CD8-positive, alpha-beta memory T cell (primary cell): Measurements from ENCODE around the gene IGFN1. TPM values are rescaled to one million over a fixed set of nuclear protein-coding genes. Genes with fewer than 3 reads are reported as not detected.

Experiments used
- CTCF ChIA-PET: fragments of 350-600 bp; sonication (Branson Sonifier 250); formaldehyde crosslinking; loops from one replicate; lab custom pipeline; 2021; ENCODE audit warnings: antibody characterized with exemption; lab: Charles Lee
- POLR2A ChIA-PET: fragments of 350-600 bp; sonication (Branson Sonifier 250); formaldehyde crosslinking; loops from one replicate; lab custom pipeline; 2021; ENCODE audit warnings: antibody characterized with exemption; lab: Charles Lee
- DNase-seq, 5 donors: peaks; one replicate each; pipeline versions ENCODE4 v3.0.0 to v3.0.0-alpha.2; 2020 to 2022; ENCODE audit warnings: mixed read lengths in 1 of 5
- H3K27ac ChIP-seq: one replicate; pipeline ENCODE4 v1.7.0; 2013; ENCODE audit warnings: low read depth, mild to moderate bottlenecking, low read length, moderate library complexity
- H3K27me3 ChIP-seq: 2 replicates; pipeline ENCODE4 v1.7.0; 2013; ENCODE audit warnings: low read length, mild to moderate bottlenecking; ENCODE audit not compliant: insufficient read depth, poor library complexity, severe bottlenecking
- H3K36me3 ChIP-seq: 2 replicates; pipeline ENCODE4 v1.7.0; 2013; ENCODE audit warnings: mild to moderate bottlenecking, low read length, moderate library complexity; ENCODE audit not compliant: insufficient read depth
- H3K4me1 ChIP-seq: 2 replicates; pipeline ENCODE4 v1.7.0; 2013; ENCODE audit warnings: mild to moderate bottlenecking, low read length, moderate library complexity; ENCODE audit not compliant: insufficient read depth
- H3K4me3 ChIP-seq: 2 replicates; pipeline ENCODE4 v1.7.0; 2013; ENCODE audit warnings: mild to moderate bottlenecking, low read length
- H3K9me3 ChIP-seq: 2 replicates; pipeline ENCODE4 v1.7.0; 2013; ENCODE audit warnings: mild to moderate bottlenecking, low read length
- H3K27ac Mint-ChIP-seq, 8 donors: one replicate each; pipeline ENCODE4 v1.8.0; 2020 to 2021; ENCODE audit warnings: mixed read lengths in 8 of 8, mild to moderate bottlenecking in 6 of 8, inconsistent platforms in 3 of 8, moderate library complexity in 3 of 8
- H3K27me3 Mint-ChIP-seq, 2 donors: one replicate each; pipeline ENCODE4 v1.8.0; 2020 to 2021; ENCODE audit warnings: mixed read lengths in 2 of 2, mild to moderate bottlenecking in 1 of 2, moderate library complexity in 1 of 2
- H3K36me3 Mint-ChIP-seq, 3 donors: one replicate each; pipeline ENCODE4 v1.8.0; 2020 to 2021; ENCODE audit warnings: mixed read lengths in 3 of 3, inconsistent platforms in 1 of 3, mild to moderate bottlenecking in 1 of 3
- H3K4me1 Mint-ChIP-seq, 3 donors: one replicate each; pipeline ENCODE4 v1.8.0; 2020 to 2021; ENCODE audit warnings: mixed read lengths in 3 of 3, inconsistent platforms in 1 of 3, mild to moderate bottlenecking in 1 of 3
- H3K4me3 Mint-ChIP-seq, 7 donors: one replicate each; pipeline ENCODE4 v1.8.0; 2020 to 2021; ENCODE audit warnings: mixed read lengths in 7 of 7, mild to moderate bottlenecking in 6 of 7, moderate library complexity in 4 of 7, inconsistent platforms in 2 of 7
- H3K9me3 Mint-ChIP-seq, 5 donors: one replicate each; pipeline ENCODE4 v1.8.0; 2020 to 2022; ENCODE audit warnings: mixed read lengths in 5 of 5, mild to moderate bottlenecking in 3 of 5, moderate library complexity in 2 of 5, inconsistent platforms in 1 of 5
- polyA plus RNA-seq: library from polyadenylated mRNA; unstranded; fragments of 300-500 nt; fragmentation: Illumina TruSeq; gene quantifications from one replicate; pipeline ENCODE4 v1.2.3, GENCODE V29; 2021
- total RNA-seq, 2 experiments: library from RNA; stranded (reverse); gene quantifications; one replicate each; pipeline ENCODE4 v1.2.3, GENCODE V29; 2021

IGFN1 gene
- total and polyA plus RNA-seq, 3 experiments from 2014 or later, result not detected

DNA sequence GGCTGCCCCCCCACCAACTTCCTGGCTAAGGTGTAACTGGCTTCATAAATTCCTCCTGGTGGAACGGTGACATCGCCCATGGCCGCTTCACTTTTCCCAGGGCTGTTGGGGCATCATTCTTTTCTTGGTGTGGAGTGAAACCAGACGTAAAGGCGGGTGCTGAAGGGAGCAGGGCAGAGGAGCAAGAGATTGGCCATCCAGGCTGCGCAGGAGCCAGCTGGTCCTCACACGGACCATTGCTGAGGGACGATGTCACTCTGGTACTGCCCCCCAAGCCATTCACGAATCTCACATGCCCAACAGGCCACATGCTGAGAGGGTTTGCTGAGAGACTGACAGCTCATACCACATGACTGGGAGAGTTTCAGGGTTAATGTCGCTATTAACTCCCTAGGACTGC is 82.2 kb downstream of the IGFN1 start:
- no peak overlapping the region for H3K27ac ChIP-seq
- H3K36me3 ChIP-seq, result no peaks in the 10 kb centered on the region
- no peak overlapping the region for H3K4me3 ChIP-seq
- H3K9me3 ChIP-seq, result no peaks in the 10 kb centered on the region
- H3K27me3 Mint-ChIP-seq, result peaks cover 18 to 38% of the 10 kb centered on the region in 2 donors
- no peaks in the 10 kb centered on the region for H3K27me3 ChIP-seq
- H3K36me3 Mint-ChIP-seq, result no peaks in the 10 kb centered on the region
- H3K27ac Mint-ChIP-seq, result no peak overlapping the region
- H3K4me3 Mint-ChIP-seq, result no peak overlapping the region
- no peak for DNase-seq
- ChIA-PET POLR2A (no interaction called here), CTCF (no interaction called here)
- H3K4me1 ChIP-seq, result no peaks in the 10 kb centered on the region
- H3K4me1 Mint-ChIP-seq, result no peaks in the 10 kb centered on the region
- no peaks in the 10 kb centered on the region for H3K9me3 Mint-ChIP-seq

DNA sequence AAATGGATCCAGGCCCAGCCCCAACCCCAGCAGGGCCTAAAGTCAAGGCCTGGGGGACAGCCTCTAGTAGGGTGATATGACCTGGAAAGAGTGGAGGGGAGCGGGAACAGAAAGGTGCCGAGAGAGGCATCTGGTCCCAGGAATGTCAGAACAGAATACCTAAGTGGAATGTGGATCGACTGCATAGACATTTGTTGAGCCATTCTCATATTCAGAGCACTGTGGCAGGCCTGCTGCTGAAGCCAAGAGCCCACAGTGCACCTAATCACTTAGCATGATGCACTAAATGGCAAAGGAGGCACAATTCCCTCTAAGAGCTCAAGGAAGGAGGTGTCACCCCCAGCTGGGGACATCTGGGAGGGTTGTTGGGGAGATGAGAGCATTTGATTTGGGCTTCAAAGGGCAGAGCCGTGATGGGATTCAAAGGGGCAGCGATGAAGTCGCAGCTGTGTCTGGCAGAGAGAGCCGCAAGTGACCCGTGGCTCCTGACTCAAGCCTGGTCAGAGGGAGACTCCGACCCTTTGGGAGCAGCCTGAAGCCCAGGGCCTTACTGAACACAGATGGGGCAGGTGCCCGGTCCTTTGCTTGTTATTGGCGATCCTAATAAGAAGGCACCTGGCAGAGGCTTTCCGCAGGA is 84.1 kb downstream of the IGFN1 start:
- Mint-ChIP-seq H3K27ac (no peak overlapping the region), H3K27me3 (peaks cover 12 to 30% of the 10 kb centered on the region in 2 donors), H3K9me3 (no peaks in the 10 kb centered on the region), H3K4me1 (no peaks in the 10 kb centered on the region), H3K36me3 (no peaks in the 10 kb centered on the region), H3K4me3 (no peak overlapping the region)
- DNase-seq, result no peak
- no peaks in the 10 kb centered on the region for H3K36me3 ChIP-seq
- CTCF ChIA-PET, result no interaction called here
- no peaks in the 10 kb centered on the region for H3K4me1 ChIP-seq
- no peak overlapping the region for H3K27ac ChIP-seq
- POLR2A ChIA-PET, result no interaction called here
- H3K27me3 ChIP-seq, result no peaks in the 10 kb centered on the region
- no peaks in the 10 kb centered on the region for H3K9me3 ChIP-seq
- no peak overlapping the region for H3K4me3 ChIP-seq

DNA sequence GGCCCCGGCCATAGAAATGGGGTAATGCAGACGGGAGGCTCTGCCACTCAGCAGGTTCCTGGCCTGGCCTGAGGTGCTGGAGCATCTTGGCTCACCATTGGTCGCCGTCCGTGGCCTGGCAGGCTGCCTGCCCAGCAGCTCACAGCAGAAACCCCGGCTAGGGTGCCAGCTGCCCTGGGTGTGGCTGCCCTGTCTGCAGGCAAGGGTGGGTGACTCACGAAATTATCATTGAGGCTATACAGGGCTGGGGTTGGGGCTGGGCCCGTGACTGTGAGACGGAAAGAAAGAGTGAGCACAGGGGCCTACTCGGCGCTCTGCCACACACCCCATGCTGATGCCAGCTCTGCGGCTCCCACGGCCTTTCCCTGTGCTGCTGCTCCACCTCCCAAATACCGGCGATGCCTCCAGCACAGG is 84.6 kb downstream of the IGFN1 start:
- H3K9me3 ChIP-seq, result no peaks in the 10 kb centered on the region
- H3K27ac ChIP-seq, result no peak overlapping the region
- no peaks in the 10 kb centered on the region for H3K4me1 Mint-ChIP-seq
- no peaks in the 10 kb centered on the region for H3K27me3 ChIP-seq
- no peaks in the 10 kb centered on the region for H3K36me3 Mint-ChIP-seq
- ChIA-PET POLR2A (no interaction called here), CTCF (no interaction called here)
- no peaks in the 10 kb centered on the region for H3K4me1 ChIP-seq
- no peaks in the 10 kb centered on the region for H3K36me3 ChIP-seq
- H3K9me3 Mint-ChIP-seq, result no peaks in the 10 kb centered on the region
- no peak for DNase-seq
- no peak overlapping the region for H3K4me3 ChIP-seq
- H3K4me3 Mint-ChIP-seq, result no peak overlapping the region
- peaks cover 9 to 31% of the 10 kb centered on the region in 2 donors for H3K27me3 Mint-ChIP-seq
- no peak overlapping the region for H3K27ac Mint-ChIP-seq

DNA sequence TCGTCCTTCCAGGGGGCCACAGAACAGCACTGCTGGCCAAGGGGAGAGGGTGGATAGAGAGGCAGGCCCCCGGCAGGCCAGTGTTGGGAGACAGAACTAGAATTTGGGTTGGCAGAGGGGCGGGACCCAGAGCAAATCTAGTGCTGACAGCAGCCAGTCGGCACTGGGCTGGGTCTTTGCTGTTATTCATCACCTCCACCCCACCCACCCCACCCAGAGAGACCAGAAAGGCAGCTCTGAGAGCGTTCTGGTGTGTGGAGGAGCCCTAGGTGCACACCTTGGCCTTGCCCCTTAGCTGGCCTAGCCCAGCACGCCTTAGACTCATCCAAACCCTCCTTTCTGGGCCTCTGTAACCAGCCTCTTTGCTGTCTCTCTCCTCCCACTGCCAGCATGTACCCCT is 86.3 kb downstream of the IGFN1 start:
- Histone ChIP-seq H3K4me1 (no peaks in the 10 kb centered on the region), H3K27ac (no peak overlapping the region), H3K9me3 (no peaks in the 10 kb centered on the region), H3K27me3 (no peaks in the 10 kb centered on the region), H3K4me3 (no peak overlapping the region), H3K36me3 (no peaks in the 10 kb centered on the region)
- Mint-ChIP-seq H3K4me3 (no peak overlapping the region), H3K4me1 (no peaks in the 10 kb centered on the region), H3K9me3 (no peaks in the 10 kb centered on the region), H3K36me3 (no peaks in the 10 kb centered on the region), H3K27me3 (peaks cover 7 to 39% of the 10 kb centered on the region in 2 donors), H3K27ac (no peak overlapping the region)
- ChIA-PET CTCF (no interaction called here), POLR2A (no interaction called here)
- no peak for DNase-seq

DNA sequence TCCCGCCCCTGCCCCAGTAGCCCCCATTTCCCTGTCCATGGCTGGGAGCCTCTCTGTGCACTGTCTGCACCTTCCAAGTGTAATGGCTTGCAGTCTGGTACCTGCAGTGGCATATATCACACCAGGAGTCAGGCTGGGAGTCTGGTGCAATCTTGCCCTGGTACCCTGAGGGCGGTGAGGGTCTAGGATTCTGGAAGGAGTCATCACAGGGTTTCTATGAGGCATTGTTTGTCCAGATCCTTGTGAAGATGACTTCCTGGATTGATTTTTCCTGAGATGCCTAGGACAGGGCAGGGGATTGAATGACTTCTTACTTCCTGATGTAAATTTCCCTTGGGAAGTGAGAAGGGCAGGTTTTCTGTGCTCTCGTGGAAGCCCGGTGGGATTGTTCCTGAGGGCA is 86.8 kb downstream of the IGFN1 start:
- Histone ChIP-seq H3K27ac (no peak overlapping the region), H3K4me1 (no peaks in the 10 kb centered on the region), H3K36me3 (no peaks in the 10 kb centered on the region), H3K4me3 (no peak overlapping the region), H3K9me3 (no peaks in the 10 kb centered on the region), H3K27me3 (no peaks in the 10 kb centered on the region)
- Mint-ChIP-seq H3K36me3 (no peaks in the 10 kb centered on the region), H3K27ac (no peak overlapping the region), H3K4me1 (no peaks in the 10 kb centered on the region), H3K27me3 (peaks cover 10 to 43% of the 10 kb centered on the region in 2 donors), H3K4me3 (no peak overlapping the region), H3K9me3 (no peaks in the 10 kb centered on the region)
- POLR2A ChIA-PET, result no interaction called here
- CTCF ChIA-PET, result no interaction called here
- no peak for DNase-seq

Other genes starting within 250 kb of the IGFN1 start
- gene KIF21B, start 167.1 kb upstream of the IGFN1 start, total RNA-seq, result 10 to 100 TPM; 37.5 to 37.6 TPM
- gene KIF21B, start 167.1 kb upstream of the IGFN1 start, polyA plus RNA-seq, result 9.9 TPM
- not detected for gene CACNA1S, start 78.4 kb upstream of the IGFN1 start, total RNA-seq
- gene CACNA1S, start 78.4 kb upstream of the IGFN1 start, polyA plus RNA-seq, result not detected
- under 1 TPM in 1 of 2 experiments, not detected in 1; 0.22 TPM for gene ASCL5, start 63.6 kb upstream of the IGFN1 start, total RNA-seq
- gene ASCL5, start 63.6 kb upstream of the IGFN1 start, polyA plus RNA-seq, result not detected
- gene TMEM9, start 36.4 kb upstream of the IGFN1 start, total RNA-seq, result 10 to 100 TPM; 16.3 to 17.1 TPM
- 32.8 TPM for gene TMEM9, start 36.4 kb upstream of the IGFN1 start, polyA plus RNA-seq
- gene PKP1, start 92.7 kb downstream of the IGFN1 start, total RNA-seq, result not detected
- not detected for gene PKP1, start 92.7 kb downstream of the IGFN1 start, polyA plus RNA-seq
- gene TNNT2, start 186.9 kb downstream of the IGFN1 start, total RNA-seq, result not detected
- not detected for gene TNNT2, start 186.9 kb downstream of the IGFN1 start, polyA plus RNA-seq
- not detected for gene LAD1, start 208.5 kb downstream of the IGFN1 start, total RNA-seq
- gene LAD1, start 208.5 kb downstream of the IGFN1 start, polyA plus RNA-seq, result not detected
- not detected for gene TNNI1, start 230.9 kb downstream of the IGFN1 start, total RNA-seq
- gene TNNI1, start 230.9 kb downstream of the IGFN1 start, polyA plus RNA-seq, result not detected